ENCODE data around the gene TTC3. TPM values are rescaled to one million over a fixed set of nuclear protein-coding genes. Genes with fewer than 3 reads are reported as not detected.

The TTC3 gene
- total RNA-seq, 1 experiment from 2014 or later = 77.6 TPM

DNA sequence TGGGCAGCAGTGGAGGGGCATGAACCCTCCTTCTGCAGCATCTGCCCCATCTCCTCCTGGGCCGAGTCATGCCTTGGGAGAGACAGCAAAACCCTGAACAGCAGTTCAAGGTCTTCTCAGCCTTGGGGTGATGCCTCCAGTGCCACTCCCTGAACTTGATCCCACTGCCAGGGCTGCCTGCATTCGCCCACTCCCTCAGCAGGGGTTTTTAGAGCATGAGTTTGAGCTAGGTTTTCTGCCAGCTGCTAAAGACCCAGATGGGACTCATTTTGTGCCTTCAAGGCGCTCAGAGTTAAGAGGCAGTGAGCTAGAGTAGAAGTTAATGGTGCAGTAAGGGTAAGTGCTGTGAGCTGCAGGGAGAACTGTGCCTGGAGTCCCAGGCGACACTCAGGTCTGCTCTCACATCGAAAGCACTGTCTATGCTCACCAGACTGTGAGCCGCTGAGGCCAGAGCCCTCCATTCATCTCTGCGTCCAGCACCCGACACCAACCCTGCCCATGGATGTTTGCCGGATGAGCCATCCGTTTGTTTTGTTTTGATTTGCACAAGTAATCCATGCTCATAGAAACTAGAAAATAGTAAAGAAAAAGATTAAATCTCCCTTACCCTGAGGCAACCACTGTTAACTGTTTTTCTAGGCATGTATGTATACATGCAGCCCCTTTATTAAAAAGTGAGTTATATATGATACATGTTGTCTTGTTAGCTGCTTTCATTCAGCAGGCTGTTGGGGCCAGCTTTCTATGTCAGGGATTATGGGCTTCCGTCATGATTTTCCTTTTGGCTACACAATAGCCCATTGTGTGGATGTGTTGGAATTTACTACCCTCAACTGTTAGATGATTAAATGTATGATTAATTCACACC is 126.2 kb downstream of the TTC3 start:
- no peaks in the 10 kb centered on the region for H3K4me1 ChIP-seq (replicated peaks; ENCODE audit: insufficient read depth)

DNA sequence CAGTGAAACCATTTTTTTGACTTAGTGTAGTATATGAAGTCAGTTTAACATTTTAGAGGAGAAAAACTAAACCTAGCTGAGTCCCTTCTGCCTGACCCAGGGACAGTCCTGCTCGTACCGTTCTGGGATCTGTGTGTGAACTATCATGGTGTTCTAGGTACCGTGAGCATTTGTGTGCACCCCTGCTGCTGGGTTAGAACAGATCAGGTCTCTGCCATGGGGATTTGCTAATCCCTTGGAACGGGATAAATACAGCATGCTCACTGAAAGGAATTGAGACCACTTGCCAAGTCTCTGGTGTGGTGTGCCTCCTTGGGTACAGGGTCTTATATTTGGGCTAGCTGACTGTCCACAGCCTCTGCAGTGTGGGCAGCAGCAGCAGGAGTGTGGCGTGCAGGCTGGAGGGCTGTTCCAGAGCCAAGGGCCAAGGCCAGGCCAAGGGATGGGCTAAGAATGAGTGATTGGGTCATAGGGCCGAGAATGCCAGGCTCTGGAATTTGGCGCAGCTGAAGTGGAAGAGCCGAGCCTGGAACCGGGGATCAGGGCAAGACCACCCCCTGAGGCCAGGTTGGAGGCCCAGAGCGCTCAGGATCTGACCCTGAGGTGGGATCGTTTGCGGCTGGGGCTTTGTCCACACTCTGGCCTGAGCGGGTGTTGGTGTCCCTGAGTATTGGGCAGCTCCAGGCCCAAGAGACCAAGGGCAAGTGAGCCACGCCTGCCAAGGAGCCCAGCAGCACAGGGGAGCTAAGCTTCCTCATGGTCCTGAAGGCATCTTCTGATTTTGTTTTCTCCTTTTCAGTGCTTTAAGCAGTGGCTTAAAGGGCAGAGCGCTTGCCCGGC is 127.8 kb downstream of the TTC3 start:
- ChIA-PET POLR2A (ENCODE audit: unreplicated experiment) (no interaction called here), CTCF (no interaction called here)
- DNase-seq = no peak
- no peaks in the 10 kb centered on the region for H4K20me1 ChIP-seq (ENCODE audit: insufficient read depth)
- no peaks in the 10 kb centered on the region for H3K9me2 ChIP-seq (ENCODE audit: insufficient read depth)
- no peaks in the 10 kb centered on the region for H3K27me3 ChIP-seq (ENCODE audit: insufficient read depth, low read depth)
- no peaks in the 10 kb centered on the region for H3K9me3 ChIP-seq (ENCODE audit: insufficient read depth, low read depth)
- no peaks in the 10 kb centered on the region for H3F3A ChIP-seq (ENCODE audit: insufficient read depth, low read depth)
- H3K79me2 ChIP-seq (ENCODE audit: low read depth) = no peaks in the 10 kb centered on the region
- intact Hi-C loops (cut with micrococcal nuclease; ENCODE audit: unreplicated experiment) = no loop called here
- BruUV-seq (replicated peaks) = no TSS peak
- H3K4me1 ChIP-seq (replicated peaks; ENCODE audit: insufficient read depth) = no peaks in the 10 kb centered on the region
- no peak for TF ChIP-seq EZH2 (IDR thresholded peaks at IDR 0.05; ENCODE audit: low read depth)
- TF ChIP-seq, protein P1, sequence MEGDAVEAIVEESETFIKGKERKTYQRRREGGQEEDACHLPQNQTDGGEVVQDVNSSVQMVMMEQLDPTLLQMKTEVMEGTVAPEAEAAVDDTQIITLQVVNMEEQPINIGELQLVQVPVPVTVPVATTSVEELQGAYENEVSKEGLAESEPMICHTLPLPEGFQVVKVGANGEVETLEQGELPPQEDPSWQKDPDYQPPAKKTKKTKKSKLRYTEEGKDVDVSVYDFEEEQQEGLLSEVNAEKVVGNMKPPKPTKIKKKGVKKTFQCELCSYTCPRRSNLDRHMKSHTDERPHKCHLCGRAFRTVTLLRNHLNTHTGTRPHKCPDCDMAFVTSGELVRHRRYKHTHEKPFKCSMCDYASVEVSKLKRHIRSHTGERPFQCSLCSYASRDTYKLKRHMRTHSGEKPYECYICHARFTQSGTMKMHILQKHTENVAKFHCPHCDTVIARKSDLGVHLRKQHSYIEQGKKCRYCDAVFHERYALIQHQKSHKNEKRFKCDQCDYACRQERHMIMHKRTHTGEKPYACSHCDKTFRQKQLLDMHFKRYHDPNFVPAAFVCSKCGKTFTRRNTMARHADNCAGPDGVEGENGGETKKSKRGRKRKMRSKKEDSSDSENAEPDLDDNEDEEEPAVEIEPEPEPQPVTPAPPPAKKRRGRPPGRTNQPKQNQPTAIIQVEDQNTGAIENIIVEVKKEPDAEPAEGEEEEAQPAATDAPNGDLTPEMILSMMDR (conservative IDR thresholded peaks at IDR 0.05) = no peak
- H3K36me3 ChIP-seq (ENCODE audit: low read depth) = no peaks in the 10 kb centered on the region
- no peak overlapping the region for H3K27ac ChIP-seq
- no peak overlapping the region for H3K4me3 ChIP-seq
- H2AFZ ChIP-seq = no peak overlapping the region
- no peak overlapping the region for H3K4me2 ChIP-seq

More for the DNA sequence above, 126.2 kb downstream of the TTC3 start:
- Histone ChIP-seq H3K27me3 (ENCODE audit: insufficient read depth, low read depth) (no peaks in the 10 kb centered on the region), H3K9me3 (ENCODE audit: insufficient read depth, low read depth) (no peaks in the 10 kb centered on the region), H3K79me2 (ENCODE audit: low read depth) (no peaks in the 10 kb centered on the region), H2AFZ (no peak overlapping the region), H3K4me3 (no peak overlapping the region), H3K36me3 (ENCODE audit: low read depth) (no peaks in the 10 kb centered on the region), H3K4me2 (no peak overlapping the region), H3K9me2 (ENCODE audit: insufficient read depth) (no peaks in the 10 kb centered on the region), H4K20me1 (ENCODE audit: insufficient read depth) (no peaks in the 10 kb centered on the region), H3F3A (ENCODE audit: insufficient read depth, low read depth) (no peaks in the 10 kb centered on the region), H3K27ac (no peak overlapping the region)
- no peak for TF ChIP-seq EZH2 (IDR thresholded peaks at IDR 0.05; ENCODE audit: low read depth)
- TF ChIP-seq, protein P1 (conservative IDR thresholded peaks at IDR 0.05) = no peak
- ChIA-PET CTCF (no interaction called here), POLR2A (ENCODE audit: unreplicated experiment) (interaction anchor here (0.5 to 0.6 kb wide), 3 partner anchors 69 to 536 kb away, joined by 3 to 5 read pairs (median 3); partner anchors contain the start of gene DYRK1A)
- intact Hi-C loops (cut with micrococcal nuclease; ENCODE audit: unreplicated experiment) = no loop called here
- DNase-seq = peak; percentile 35 to 55
- no TSS peak for BruUV-seq (replicated peaks)

DNA sequence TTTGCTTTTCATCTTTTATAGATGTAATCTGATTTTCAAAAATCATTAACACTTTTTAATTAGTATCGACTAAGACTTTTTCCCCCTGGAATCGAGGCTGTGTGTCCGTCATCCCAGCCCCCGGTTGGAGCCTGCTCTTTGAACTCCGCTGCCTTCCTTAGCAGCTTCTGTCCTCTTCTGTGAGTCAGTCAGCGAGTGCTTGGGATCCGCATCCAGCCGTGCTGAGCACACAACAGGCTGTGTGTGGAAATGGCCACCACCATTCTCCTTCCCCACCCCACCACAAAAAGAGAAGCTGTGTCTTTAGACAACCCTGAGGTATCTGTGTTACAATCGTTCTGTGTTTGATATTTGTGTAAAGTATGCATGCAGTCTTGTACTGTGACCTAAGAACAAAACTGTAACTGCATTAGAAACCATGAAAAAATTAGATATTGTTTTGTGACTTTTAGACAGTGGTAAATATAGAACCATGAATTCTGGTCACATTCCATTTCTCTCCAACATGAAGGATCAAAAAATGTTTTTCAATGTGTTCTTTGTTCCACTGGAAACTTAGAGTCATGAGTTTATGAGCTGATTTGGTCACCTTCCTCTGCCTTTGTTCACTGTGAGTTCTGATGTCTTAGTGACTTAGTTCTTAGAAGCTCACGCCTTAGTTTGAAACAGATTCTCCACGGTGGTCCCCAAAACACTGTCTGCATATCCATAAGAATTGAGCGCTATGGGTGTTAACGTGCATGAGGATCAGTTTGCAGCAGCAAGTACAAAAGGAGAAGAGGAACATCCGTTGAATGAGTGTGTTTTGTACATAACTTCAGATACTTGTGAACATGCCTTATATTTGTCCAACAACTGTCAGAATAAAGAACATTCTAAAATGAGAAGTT is 129.4 kb downstream of the TTC3 start:
- Histone ChIP-seq H3K4me1 (replicated peaks; ENCODE audit: insufficient read depth) (no peaks in the 10 kb centered on the region), H3K9me2 (ENCODE audit: insufficient read depth) (no peaks in the 10 kb centered on the region), H3K9me3 (ENCODE audit: insufficient read depth, low read depth) (no peaks in the 10 kb centered on the region), H4K20me1 (ENCODE audit: insufficient read depth) (no peaks in the 10 kb centered on the region), H3K4me3 (no peak overlapping the region), H3K4me2 (no peak overlapping the region), H3K36me3 (ENCODE audit: low read depth) (no peaks in the 10 kb centered on the region), H2AFZ (no peak overlapping the region), H3K79me2 (ENCODE audit: low read depth) (no peaks in the 10 kb centered on the region), H3K27me3 (ENCODE audit: insufficient read depth, low read depth) (no peaks in the 10 kb centered on the region), H3F3A (ENCODE audit: insufficient read depth, low read depth) (no peaks in the 10 kb centered on the region), H3K27ac (no peak overlapping the region)
- ChIA-PET CTCF (no interaction called here), POLR2A (ENCODE audit: unreplicated experiment) (interaction anchor here (0.5 kb wide), 1 partner anchor 638 kb away, joined by 7 read pairs; no protein-coding TSS in a partner anchor)
- intact Hi-C loops (cut with micrococcal nuclease; ENCODE audit: unreplicated experiment) = no loop called here
- BruUV-seq (replicated peaks) = no TSS peak
- no peak for TF ChIP-seq EZH2 (IDR thresholded peaks at IDR 0.05; ENCODE audit: low read depth)
- DNase-seq = no peak

Data from PC-9 (cell line).